Cardiac fibroblast (primary cell): ENCODE results near the gene AK9.
"Not testable (repeated sequence)": the region's sequence is repeated elsewhere in the genome, so short reads cannot be mapped to it uniquely, and the experiment has no call there.

Source experiments
- DNase-seq, 2 donors: peaks; one replicate each; pipeline versions ENCODE4 v3.0.0 to v3.0.0-alpha.2; 2010; ENCODE audit warnings: low read depth in 2 of 2
- H3K4me3 ChIP-seq, 2 donors: replicated peaks in 1 of 2; 1 replicate in 1 of 2; 2 replicates in 1 of 2; pipeline ENCODE4 v1.5.1; 2011; ENCODE audit warnings: low read depth in 2 of 2, low read length in 2 of 2, mild to moderate bottlenecking in 2 of 2, moderate library complexity in 1 of 2
- TF ChIP-seq, protein P1 (sequence below): IDR thresholded peaks from one replicate; pipeline ENCODE4 v1.5.1; 2011; ENCODE audit warnings: low read depth, mild to moderate bottlenecking, low read length, inconsistent platforms

Gene AK9

DNA sequence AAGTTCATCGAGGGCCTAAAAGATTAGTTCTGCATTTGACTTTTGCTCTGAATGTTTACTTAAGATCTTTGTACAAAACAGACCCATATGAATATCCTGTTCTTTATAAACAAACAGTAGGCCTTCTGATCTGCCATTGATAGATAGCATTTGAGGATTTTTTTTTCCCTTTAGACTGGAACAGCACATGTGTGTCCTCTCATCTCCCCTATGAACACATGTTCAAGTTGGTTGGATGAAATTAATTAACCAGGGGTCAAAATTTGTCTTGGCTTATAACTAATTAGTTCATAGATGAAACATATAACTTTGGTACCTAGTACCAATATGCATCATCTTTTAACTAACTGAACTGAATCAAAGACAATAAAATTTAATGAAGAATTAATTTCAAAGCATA, 81.3 kb downstream of the AK9 start:
- DNase-seq: no peak
- TF ChIP-seq, protein P1, sequence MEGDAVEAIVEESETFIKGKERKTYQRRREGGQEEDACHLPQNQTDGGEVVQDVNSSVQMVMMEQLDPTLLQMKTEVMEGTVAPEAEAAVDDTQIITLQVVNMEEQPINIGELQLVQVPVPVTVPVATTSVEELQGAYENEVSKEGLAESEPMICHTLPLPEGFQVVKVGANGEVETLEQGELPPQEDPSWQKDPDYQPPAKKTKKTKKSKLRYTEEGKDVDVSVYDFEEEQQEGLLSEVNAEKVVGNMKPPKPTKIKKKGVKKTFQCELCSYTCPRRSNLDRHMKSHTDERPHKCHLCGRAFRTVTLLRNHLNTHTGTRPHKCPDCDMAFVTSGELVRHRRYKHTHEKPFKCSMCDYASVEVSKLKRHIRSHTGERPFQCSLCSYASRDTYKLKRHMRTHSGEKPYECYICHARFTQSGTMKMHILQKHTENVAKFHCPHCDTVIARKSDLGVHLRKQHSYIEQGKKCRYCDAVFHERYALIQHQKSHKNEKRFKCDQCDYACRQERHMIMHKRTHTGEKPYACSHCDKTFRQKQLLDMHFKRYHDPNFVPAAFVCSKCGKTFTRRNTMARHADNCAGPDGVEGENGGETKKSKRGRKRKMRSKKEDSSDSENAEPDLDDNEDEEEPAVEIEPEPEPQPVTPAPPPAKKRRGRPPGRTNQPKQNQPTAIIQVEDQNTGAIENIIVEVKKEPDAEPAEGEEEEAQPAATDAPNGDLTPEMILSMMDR: no peak

DNA sequence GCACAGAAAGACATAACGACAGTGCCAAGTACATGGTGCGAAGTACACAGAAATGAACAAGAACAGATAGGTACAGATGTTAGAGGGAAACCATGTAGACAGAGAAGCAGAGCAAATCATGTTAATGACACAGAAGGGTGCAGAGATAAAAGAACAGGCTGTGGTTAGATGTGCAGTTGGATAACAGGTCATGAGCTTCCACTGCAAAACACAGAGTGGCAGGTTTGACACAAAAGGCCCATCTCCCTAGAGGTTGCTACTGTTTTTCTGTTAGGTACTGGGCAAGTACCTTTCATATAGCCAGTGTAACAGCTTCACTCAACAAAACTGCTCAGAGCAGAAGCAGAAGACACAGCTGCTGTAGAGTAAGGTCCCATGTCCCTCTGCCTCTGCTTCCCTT, 84.6 kb downstream of the AK9 start:
- DNase-seq: no peak
- TF ChIP-seq, protein P1: no peak
- no peak overlapping the region for H3K4me3 ChIP-seq

More for the DNA sequence above, 81.3 kb downstream of the AK9 start:
- H3K4me3 ChIP-seq: no peak overlapping the region

DNA sequence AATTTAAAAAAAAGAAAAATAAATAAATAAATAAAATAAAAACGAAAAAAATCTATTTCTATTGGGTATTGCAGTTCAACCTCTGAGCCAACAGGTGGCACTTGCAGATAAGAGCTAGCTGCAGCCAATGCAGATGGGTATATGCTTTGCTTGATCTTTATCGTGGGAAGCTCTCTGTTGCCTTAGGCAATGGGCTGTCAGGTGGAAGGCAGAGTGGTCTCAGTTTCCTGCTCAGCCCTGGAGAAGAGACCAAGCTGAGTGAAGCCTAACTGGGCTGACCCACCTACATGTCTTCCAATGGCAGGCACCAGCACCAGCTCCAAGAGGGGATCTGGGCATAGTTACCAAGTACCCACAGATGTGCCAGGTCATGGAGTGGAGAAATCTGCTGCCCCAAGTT, 95.0 kb downstream of the AK9 start:
- TF ChIP-seq, protein P1: peak; percentile 61
- H3K4me3 ChIP-seq: no peak overlapping the region
- DNase-seq: peak; percentile 37 to 62

DNA sequence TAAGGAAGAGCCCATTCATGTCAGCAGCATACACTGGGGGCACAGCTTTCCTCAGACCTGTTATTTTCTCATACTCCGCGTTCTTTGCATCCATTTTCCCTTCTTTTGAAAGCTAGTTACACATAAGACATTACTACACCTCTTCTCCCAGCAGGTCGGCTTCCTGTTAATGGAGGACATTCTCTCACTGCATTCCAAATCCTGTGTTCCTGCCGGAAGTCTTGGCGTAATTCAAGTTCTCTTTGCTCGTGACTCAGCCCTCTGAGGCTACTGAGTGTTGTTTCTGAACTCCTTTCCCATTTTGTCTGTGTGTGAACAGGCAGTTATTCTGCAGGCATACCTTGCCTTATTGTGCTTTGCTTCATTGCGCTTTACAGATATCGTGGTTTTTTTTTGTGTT, 110.5 kb downstream of the AK9 start:
- TF ChIP-seq, protein P1: no peak
- peak; percentile 38 to 73 for DNase-seq
- no peak overlapping the region for H3K4me3 ChIP-seq

DNA sequence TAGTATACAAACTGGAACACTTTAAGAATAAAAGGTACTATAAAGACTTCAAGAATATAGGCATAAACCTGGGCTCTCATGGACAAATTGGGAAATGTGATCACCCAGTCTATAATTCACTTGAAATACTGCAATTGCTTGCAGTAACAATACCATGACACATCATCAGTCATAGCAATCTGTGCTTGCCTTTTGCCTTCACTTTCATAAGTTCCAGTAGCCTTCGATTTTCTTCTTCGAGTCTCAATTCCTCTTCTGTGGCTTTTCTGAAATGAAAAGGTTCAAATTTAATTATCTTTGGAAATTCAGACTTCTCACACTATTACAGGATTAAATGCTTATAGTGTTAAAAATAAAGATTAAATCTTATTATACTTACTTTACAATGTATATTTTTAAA, 111.6 kb downstream of the AK9 start:
- peak in 1 of 2 donors; percentile 49 for DNase-seq
- TF ChIP-seq, protein P1: no peak

DNA sequence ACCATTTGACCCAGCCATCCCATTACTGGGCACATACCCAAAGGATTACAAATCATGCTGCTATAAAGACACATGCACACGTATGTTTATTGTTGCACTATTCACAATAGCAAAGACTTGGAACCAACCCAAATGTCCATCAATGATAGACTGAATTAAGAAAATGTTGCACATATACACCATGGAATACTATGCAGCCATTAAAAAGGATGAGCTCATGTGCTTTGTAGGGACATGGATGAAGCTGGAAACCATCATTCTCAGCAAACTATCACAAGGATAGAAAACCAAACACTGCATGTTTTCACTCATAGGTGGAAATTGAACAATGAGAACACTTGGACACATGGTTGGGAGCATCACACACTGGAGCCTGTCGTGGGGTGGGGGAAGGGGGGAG, 121.1 kb downstream of the AK9 start:
- DNase-seq, H3K4me3 ChIP-seq: not testable (repeated sequence)

More for the DNA sequence above, 111.6 kb downstream of the AK9 start:
- H3K4me3 ChIP-seq: no peak overlapping the region

DNA sequence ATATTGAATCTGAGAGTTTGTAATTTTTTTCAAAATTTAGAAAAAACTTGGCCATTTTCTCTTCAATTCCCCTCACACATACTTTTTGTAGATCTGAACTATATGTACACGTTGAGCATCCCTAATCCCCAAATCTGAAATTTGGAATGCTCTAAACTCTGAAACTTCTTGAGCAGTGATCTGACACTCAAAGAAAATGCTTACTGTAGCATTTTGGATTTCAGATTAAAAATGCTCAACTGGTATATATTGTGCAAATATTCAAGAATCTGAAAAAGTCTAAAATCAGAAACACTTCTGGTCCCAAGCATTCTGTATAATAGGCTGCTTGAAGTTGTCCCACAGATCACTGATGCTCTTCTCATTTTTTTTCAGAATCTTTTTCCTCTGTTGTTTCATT, 129.2 kb downstream of the AK9 start:
- TF ChIP-seq, protein P1: no peak
- DNase-seq: no peak
- no peak overlapping the region for H3K4me3 ChIP-seq
